ENCODE measurements around the gene PRSS38. TPM values are rescaled to one million over a fixed set of nuclear protein-coding genes. Genes with fewer than 3 reads are reported as not detected.

The PRSS38 gene
- total and polyA plus RNA-seq, 2 donors (not counting 1 experiment from before 2014, with no cell fraction given), result not detected

- Histone ChIP-seq H3K36me3 (ENCODE audit: control insufficient read depth, insufficient read depth, low read length) (no peaks in the 10 kb centered on the region), H3K27ac (ENCODE audit: insufficient read depth, low read length) (no peak overlapping the region), H3K9ac (ENCODE audit: insufficient read depth, low read length) (no peak overlapping the region), H4K20me1 (ENCODE audit: control insufficient read depth, extremely low read depth, insufficient read depth, low read length) (no peaks in the 10 kb centered on the region), H3K4me3 (replicated peaks in 1 of 4; ENCODE audit: control extremely low read depth in 1 of 4, insufficient read depth in 1 of 4, low read depth in 3 of 4, low read length in 4 of 4) (peak overlapping the region in 1 of 4 experiments; percentile 36), H3K4me1 (ENCODE audit: control insufficient read depth, extremely low read depth, insufficient read depth, low read length) (peaks cover 2% of the 10 kb centered on the region), H3K79me2 (ENCODE audit: control insufficient read depth, insufficient read depth, low read length) (no peaks in the 10 kb centered on the region), H3K9me3 (ENCODE audit: control insufficient read depth, insufficient read depth, low read depth, low read length) (no peaks in the 10 kb centered on the region), H3K4me2 (ENCODE audit: extremely low read depth, insufficient read depth, low read length) (no peak overlapping the region), H2AFZ (ENCODE audit: low read length) (no peak overlapping the region), H3K27me3 (ENCODE audit: control insufficient read depth, insufficient read depth, low read length) (no peaks in the 10 kb centered on the region)
- no peak for DNase-seq (ENCODE audit: low read depth in 2 of 2)
- TF ChIP-seq, protein P1, sequence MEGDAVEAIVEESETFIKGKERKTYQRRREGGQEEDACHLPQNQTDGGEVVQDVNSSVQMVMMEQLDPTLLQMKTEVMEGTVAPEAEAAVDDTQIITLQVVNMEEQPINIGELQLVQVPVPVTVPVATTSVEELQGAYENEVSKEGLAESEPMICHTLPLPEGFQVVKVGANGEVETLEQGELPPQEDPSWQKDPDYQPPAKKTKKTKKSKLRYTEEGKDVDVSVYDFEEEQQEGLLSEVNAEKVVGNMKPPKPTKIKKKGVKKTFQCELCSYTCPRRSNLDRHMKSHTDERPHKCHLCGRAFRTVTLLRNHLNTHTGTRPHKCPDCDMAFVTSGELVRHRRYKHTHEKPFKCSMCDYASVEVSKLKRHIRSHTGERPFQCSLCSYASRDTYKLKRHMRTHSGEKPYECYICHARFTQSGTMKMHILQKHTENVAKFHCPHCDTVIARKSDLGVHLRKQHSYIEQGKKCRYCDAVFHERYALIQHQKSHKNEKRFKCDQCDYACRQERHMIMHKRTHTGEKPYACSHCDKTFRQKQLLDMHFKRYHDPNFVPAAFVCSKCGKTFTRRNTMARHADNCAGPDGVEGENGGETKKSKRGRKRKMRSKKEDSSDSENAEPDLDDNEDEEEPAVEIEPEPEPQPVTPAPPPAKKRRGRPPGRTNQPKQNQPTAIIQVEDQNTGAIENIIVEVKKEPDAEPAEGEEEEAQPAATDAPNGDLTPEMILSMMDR (conservative IDR thresholded peaks at IDR 0.05 in 1 of 2, IDR thresholded peaks at IDR 0.05 in 1 of 2; ENCODE audit: low read depth in 1 of 2, low read length in 2 of 2), result no peak
- TF ChIP-seq EZH2 (IDR thresholded peaks at IDR 0.05; ENCODE audit: low read length, missing control alignments), result no peak
These were observed 71.1 kb downstream of the PRSS38 start for GRCh38 chr1:227886503-227886961.

DNA sequence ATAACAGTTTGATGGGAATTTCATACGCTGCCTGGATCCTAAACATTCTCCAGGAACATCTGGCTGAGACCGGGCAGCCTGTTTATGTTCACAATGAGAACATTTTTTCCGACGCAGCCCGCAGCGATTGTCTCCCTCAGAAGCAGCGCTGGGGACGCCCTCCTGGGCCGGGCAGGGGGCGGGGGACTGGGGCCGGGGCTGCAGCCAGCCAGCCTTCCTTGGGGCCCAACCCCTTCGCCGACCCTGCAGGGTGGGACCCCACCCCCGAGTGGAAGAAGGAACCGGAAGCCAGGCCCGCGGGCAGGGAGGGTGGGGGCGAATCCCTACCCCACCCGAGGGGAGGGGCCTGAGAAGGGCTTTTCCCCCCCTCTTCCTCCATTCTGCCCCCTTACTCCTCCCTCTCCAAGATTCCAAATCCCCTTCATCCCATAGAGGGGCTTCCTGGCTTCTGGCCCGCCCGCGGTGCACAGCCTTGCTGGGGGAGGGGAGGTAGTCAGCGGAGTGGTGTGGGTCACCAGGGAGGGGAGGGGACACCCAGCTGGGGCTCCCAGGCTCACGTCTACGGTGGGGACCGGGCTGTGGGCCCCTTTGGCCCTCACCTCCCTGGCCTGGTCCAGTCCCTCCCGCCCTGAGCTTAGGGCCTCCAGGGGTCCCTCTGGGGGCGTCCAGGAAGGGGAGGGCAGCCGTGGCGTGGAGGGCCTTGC, 71.7 kb downstream of the PRSS38 start:
- Histone ChIP-seq H3K27ac (ENCODE audit: insufficient read depth, low read length) (no peak overlapping the region), H3K4me2 (ENCODE audit: extremely low read depth, insufficient read depth, low read length) (no peak overlapping the region)
- peak; percentile 58 to 66 for DNase-seq (ENCODE audit: low read depth in 2 of 2)

DNA sequence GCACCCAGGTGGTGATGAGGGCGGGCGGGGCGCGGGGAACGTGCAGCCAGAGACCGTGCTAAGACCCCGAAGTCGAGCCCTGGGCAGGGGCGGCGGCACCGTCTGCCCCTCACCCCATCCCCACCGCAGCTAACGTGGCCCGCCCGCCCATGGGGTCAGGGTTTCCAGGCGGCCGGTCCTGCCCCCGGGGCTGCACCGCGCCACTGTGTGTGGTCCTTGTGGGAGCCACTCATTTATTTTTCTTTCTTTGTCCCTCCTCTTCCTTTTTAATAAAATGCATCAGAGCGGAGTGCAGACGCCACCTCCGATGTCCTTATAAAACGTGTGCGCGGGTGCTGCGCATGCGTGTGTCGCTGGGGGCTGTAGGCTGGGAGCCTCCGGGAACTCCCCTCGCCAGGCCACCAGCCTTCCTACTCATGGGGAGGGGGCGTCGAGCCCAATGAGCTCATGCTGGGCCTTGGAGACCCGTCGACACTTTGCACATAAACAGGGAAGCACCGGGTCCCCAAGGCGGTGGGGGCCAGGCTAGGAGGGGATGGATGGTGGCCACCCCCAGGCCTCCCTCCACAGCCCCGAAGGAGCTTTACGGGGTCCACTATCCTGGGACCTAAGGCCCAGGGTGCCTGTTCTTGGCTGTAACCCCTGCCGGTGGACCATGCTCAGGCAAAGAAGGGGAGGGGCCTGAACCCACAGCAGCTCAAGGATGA, 72.4 kb downstream of the PRSS38 start:
- Histone ChIP-seq H3K79me2 (ENCODE audit: control insufficient read depth, insufficient read depth, low read length) (no peaks in the 10 kb centered on the region), H2AFZ (ENCODE audit: low read length) (no peak overlapping the region), H3K27me3 (ENCODE audit: control insufficient read depth, insufficient read depth, low read length) (no peaks in the 10 kb centered on the region), H3K9me3 (ENCODE audit: control insufficient read depth, insufficient read depth, low read depth, low read length) (no peaks in the 10 kb centered on the region), H3K9ac (ENCODE audit: insufficient read depth, low read length) (no peak overlapping the region), H3K4me2 (ENCODE audit: extremely low read depth, insufficient read depth, low read length) (no peak overlapping the region), H3K27ac (ENCODE audit: insufficient read depth, low read length) (no peak overlapping the region), H4K20me1 (ENCODE audit: control insufficient read depth, extremely low read depth, insufficient read depth, low read length) (no peaks in the 10 kb centered on the region), H3K36me3 (ENCODE audit: control insufficient read depth, insufficient read depth, low read length) (no peaks in the 10 kb centered on the region), H3K4me3 (replicated peaks in 1 of 4; ENCODE audit: control extremely low read depth in 1 of 4, insufficient read depth in 1 of 4, low read depth in 3 of 4, low read length in 4 of 4) (peak overlapping the region in 1 of 4 experiments; percentile 36), H3K4me1 (ENCODE audit: control insufficient read depth, extremely low read depth, insufficient read depth, low read length) (peaks cover 2% of the 10 kb centered on the region)
- peak; percentile 15 to 32 for DNase-seq (ENCODE audit: low read depth in 2 of 2)
- TF ChIP-seq, protein P1 (conservative IDR thresholded peaks at IDR 0.05 in 1 of 2, IDR thresholded peaks at IDR 0.05 in 1 of 2; ENCODE audit: low read depth in 1 of 2, low read length in 2 of 2), result no peak
- no peak for TF ChIP-seq EZH2 (IDR thresholded peaks at IDR 0.05; ENCODE audit: low read length, missing control alignments)

More for the DNA sequence above, 71.7 kb downstream of the PRSS38 start:
- no peaks in the 10 kb centered on the region for H3K27me3 ChIP-seq (ENCODE audit: control insufficient read depth, insufficient read depth, low read length)
- TF ChIP-seq, protein P1 (conservative IDR thresholded peaks at IDR 0.05 in 1 of 2, IDR thresholded peaks at IDR 0.05 in 1 of 2; ENCODE audit: low read depth in 1 of 2, low read length in 2 of 2), result no peak
- TF ChIP-seq EZH2 (IDR thresholded peaks at IDR 0.05; ENCODE audit: low read length, missing control alignments), result no peak
- H3K4me1 ChIP-seq (ENCODE audit: control insufficient read depth, extremely low read depth, insufficient read depth, low read length), result peaks cover 2% of the 10 kb centered on the region
- H3K4me3 ChIP-seq (replicated peaks in 1 of 4; ENCODE audit: control extremely low read depth in 1 of 4, insufficient read depth in 1 of 4, low read depth in 3 of 4, low read length in 4 of 4), result peak overlapping the region in 2 of 4 experiments; percentile 24 to 36
- H2AFZ ChIP-seq (ENCODE audit: low read length), result no peak overlapping the region
- H3K9ac ChIP-seq (ENCODE audit: insufficient read depth, low read length), result no peak overlapping the region
- H3K9me3 ChIP-seq (ENCODE audit: control insufficient read depth, insufficient read depth, low read depth, low read length), result no peaks in the 10 kb centered on the region
- H3K36me3 ChIP-seq (ENCODE audit: control insufficient read depth, insufficient read depth, low read length), result no peaks in the 10 kb centered on the region
- H4K20me1 ChIP-seq (ENCODE audit: control insufficient read depth, extremely low read depth, insufficient read depth, low read length), result no peaks in the 10 kb centered on the region
- no peaks in the 10 kb centered on the region for H3K79me2 ChIP-seq (ENCODE audit: control insufficient read depth, insufficient read depth, low read length)

Data from fibroblast of lung (primary cell).